Gastroesophageal sphincter (tissue), 4 donors: ENCODE results near the gene MAP2K6. TPM values are rescaled to one million over a fixed set of nuclear protein-coding genes. Genes with fewer than 3 reads are reported as not detected.

Source experiments
- ATAC-seq: fragments of 150-250 bp; one replicate; pipeline ENCODE4 v1.9.1; 2016; ENCODE audit warnings: mild to moderate bottlenecking, moderate library complexity
- H3K27ac ChIP-seq, 4 donors: fragments of 200-600 bp; sonication (generic) in 3 of 4; 1 replicate in 3 of 4; 2 replicates in 1 of 4; pipeline ENCODE4 v1.5.1; 2016 to 2019
- H3K27me3 ChIP-seq: fragments of 200-600 bp; sonication (generic); one replicate; pipeline ENCODE4 v1.5.1; 2019
- H3K36me3 ChIP-seq, 2 donors: fragments of 200-600 bp; sonication (generic); one replicate each; pipeline ENCODE4 v1.5.1; 2019; ENCODE audit warnings: control low read depth in 1 of 2
- H3K4me1 ChIP-seq, 3 donors: fragments of 200-600 bp; sonication (generic); 1 replicate in 2 of 3; 2 replicates in 1 of 3; pipeline ENCODE4 v1.5.1; 2016 to 2019; ENCODE audit warnings: control low read depth in 2 of 3
- H3K4me3 ChIP-seq, 2 donors: fragments of 200-600 bp; sonication (generic); one replicate each; pipeline ENCODE4 v1.5.1; 2019; ENCODE audit warnings: mild to moderate bottlenecking in 1 of 2, moderate library complexity in 1 of 2
- H3K9me3 ChIP-seq, 3 donors: fragments of 200-600 bp; sonication (generic); one replicate each; pipeline ENCODE4 v1.5.1; 2017 to 2019; ENCODE audit warnings: control low read depth in 2 of 3
- CTCF ChIP-seq, 4 experiments: fragments of 200-600 bp in 2 of 4; fragments of 450-650 bp in 2 of 4; sonication (generic) in 1 of 4; IDR thresholded peaks; one replicate each; pipeline ENCODE4 v1.5.1; 2017 to 2019; ENCODE audit warnings: antibody characterized with exemption in 4 of 4, mild to moderate bottlenecking in 2 of 4, moderate library complexity in 2 of 4
- EP300 ChIP-seq: sonication (generic); formaldehyde crosslinking; IDR thresholded peaks from one replicate; pipeline ENCODE4 v1.6.1; 2017; ENCODE audit warnings: antibody characterized with exemption, mild to moderate bottlenecking
- POLR2A ChIP-seq, 2 donors: fragments of 450-650 bp; IDR thresholded peaks; one replicate each; pipeline ENCODE4 v1.6.1; 2017; ENCODE audit warnings: antibody characterized with exemption in 2 of 2, mild to moderate bottlenecking in 2 of 2, moderate library complexity in 1 of 2
- POLR2AphosphoS5 ChIP-seq: sonication (generic); formaldehyde crosslinking; IDR thresholded peaks from one replicate; pipeline ENCODE4 v1.6.1; 2017; ENCODE audit warnings: antibody characterized with exemption
- WGBS, 2 donors: methylation state at CpG; one replicate each; pipeline ENCODE4 v1.1.5; 2018; ENCODE audit warnings: low coverage in 1 of 2; 5-methylcytosine and 5-hydroxymethylcytosine counted together
- total RNA-seq, 4 donors: library from RNA; depleted of rRNA; stranded (reverse); fragments of >200 nt; gene quantifications; one replicate each; pipeline ENCODE4 v1.1.0, GENCODE V29; 2016

MAP2K6 gene
- total RNA-seq, 4 donors from 2014 or later, result 0.69 to 8.7 (median 2.4) TPM

- TF ChIP-seq POLR2AphosphoS5, result no peak
- no peak for TF ChIP-seq EP300
- TF ChIP-seq POLR2A (IDR thresholded peaks at IDR 0.05), result no peak
- TF ChIP-seq CTCF (IDR thresholded peaks at IDR 0.05), result no peak
- no peaks in the 10 kb centered on the region for H3K36me3 ChIP-seq
- WGBS, 2 donors, result 81 to 85% methylated on average over 2 to 5 of the region's 5 CpGs
- H3K4me1 ChIP-seq, result no peaks in the 10 kb centered on the region
- no peak overlapping the region for H3K4me3 ChIP-seq
- ATAC-seq, result no peak
- H3K27ac ChIP-seq, result no peak overlapping the region
- no peaks in the 10 kb centered on the region for H3K27me3 ChIP-seq
- H3K9me3 ChIP-seq, result no peaks in the 10 kb centered on the region
Observed at GRCh38 chr17:69405096-69405495, 9.4 kb upstream of the MAP2K6 start.

- H3K27ac ChIP-seq, result no peak overlapping the region
Observed at GRCh38 chr17:69406941-69407340, 7.6 kb upstream of the MAP2K6 start.

GRCh38 chr17:69407759-69408158 is 6.7 kb upstream of the MAP2K6 start:
- no peak for ATAC-seq
- H3K9me3 ChIP-seq, result no peaks in the 10 kb centered on the region
- no peak overlapping the region for H3K4me3 ChIP-seq
- TF ChIP-seq CTCF (IDR thresholded peaks at IDR 0.05) (no peak), EP300 (no peak), POLR2A (IDR thresholded peaks at IDR 0.05) (no peak), POLR2AphosphoS5 (no peak)
- no peak overlapping the region for H3K27ac ChIP-seq
- no peaks in the 10 kb centered on the region for H3K27me3 ChIP-seq
- WGBS, 2 donors, result 86 to 100% methylated on average over 1 of the region's 1 CpG
- no peaks in the 10 kb centered on the region for H3K36me3 ChIP-seq
- H3K4me1 ChIP-seq, result no peaks in the 10 kb centered on the region

More at GRCh38 chr17:69406941-69407340, 7.6 kb upstream of the MAP2K6 start:
- no peak for TF ChIP-seq CTCF (IDR thresholded peaks at IDR 0.05)
- TF ChIP-seq EP300, result no peak
- no peak for TF ChIP-seq POLR2AphosphoS5
- TF ChIP-seq POLR2A (IDR thresholded peaks at IDR 0.05), result no peak
- Histone ChIP-seq H3K4me3 (no peak overlapping the region), H3K36me3 (no peaks in the 10 kb centered on the region), H3K9me3 (no peaks in the 10 kb centered on the region), H3K4me1 (no peaks in the 10 kb centered on the region), H3K27me3 (no peaks in the 10 kb centered on the region)
- no peak for ATAC-seq

GRCh38 chr17:69410671-69411070 is 3.8 kb upstream of the MAP2K6 start:
- Histone ChIP-seq H3K4me3 (no peak overlapping the region), H3K4me1 (peaks cover 4 to 15% (median 6%) of the 10 kb centered on the region in 3 donors), H3K36me3 (no peaks in the 10 kb centered on the region), H3K9me3 (no peaks in the 10 kb centered on the region), H3K27me3 (no peaks in the 10 kb centered on the region), H3K27ac (no peak overlapping the region)
- TF ChIP-seq EP300 (no peak), CTCF (IDR thresholded peaks at IDR 0.05) (no peak), POLR2A (IDR thresholded peaks at IDR 0.05) (no peak), POLR2AphosphoS5 (no peak)
- WGBS, 2 donors, result 68% methylated on average over 2 of the region's 2 CpGs; no CpG with 5 or more reads in 1 of the 2 donors
- no peak for ATAC-seq

- Histone ChIP-seq H3K9me3 (no peaks in the 10 kb centered on the region), H3K4me3 (no peak overlapping the region), H3K4me1 (peaks cover 6 to 26% (median 8%) of the 10 kb centered on the region in 3 donors), H3K27me3 (no peaks in the 10 kb centered on the region), H3K27ac (no peak overlapping the region), H3K36me3 (no peaks in the 10 kb centered on the region)
- ATAC-seq, result no peak
- WGBS, 2 donors, result 71 to 85% methylated on average over 2 to 4 of the region's 4 CpGs
- no peak for TF ChIP-seq POLR2AphosphoS5
- TF ChIP-seq EP300, result no peak
- TF ChIP-seq POLR2A (IDR thresholded peaks at IDR 0.05), result no peak
- TF ChIP-seq CTCF (IDR thresholded peaks at IDR 0.05), result no peak
Observed at GRCh38 chr17:69411766-69412165, 2.7 kb upstream of the MAP2K6 start.
